RKO (cell line): ENCODE data around the gene RPP25.
A peak's percentile ranks its signal among the peaks of the same experiment; 100 is the strongest.
"Not testable (repeated sequence)": the region's sequence is repeated elsewhere in the genome, so short reads cannot be mapped to it uniquely, and the experiment has no call there.

ENCODE experiments used
- DNase-seq: peaks from one replicate; pipeline ENCODE4 v3.0.0-alpha.2; 2016; ENCODE audit warnings: low spot score

RPP25 gene

GRCh38 chr15:74962671-74963070, 6.1 kb upstream of the RPP25 start:
- DNase-seq, result no peak

GRCh38 chr15:74962219-74962618, 5.6 kb upstream of the RPP25 start:
- DNase-seq, result no peak

- no peak for DNase-seq
These were observed 5.0 kb upstream of the RPP25 start for GRCh38 chr15:74961616-74962015.

GRCh38 chr15:74960995-74961588, 4.5 kb upstream of the RPP25 start:
- DNase-seq, result no peak

GRCh38 chr15:74960286-74960685, 3.7 kb upstream of the RPP25 start:
- no peak for DNase-seq

- DNase-seq, result no peak
These were observed 3.0 kb upstream of the RPP25 start for GRCh38 chr15:74959586-74959939.

GRCh38 chr15:74958908-74959585, 2.5 kb upstream of the RPP25 start:
- no peak for DNase-seq

GRCh38 chr15:74958320-74958907, 1.8 kb upstream of the RPP25 start:
- DNase-seq, result no peak

GRCh38 chr15:74957476-74958035, 984 bp upstream of the RPP25 start:
- peak; percentile 57 for DNase-seq

GRCh38 chr15:74955796-74956647, 550 bp downstream of the RPP25 start:
- DNase-seq, result peak; percentile 88

- peak; percentile 42 for DNase-seq
These were observed 1.6 kb downstream of the RPP25 start for GRCh38 chr15:74955017-74955416.

GRCh38 chr15:74954515-74954914, 2.1 kb downstream of the RPP25 start:
- DNase-seq, result peak; percentile 81

- no peak for DNase-seq
These were observed 5.6 kb downstream of the RPP25 start for GRCh38 chr15:74951006-74951405.

- DNase-seq, result peak; percentile 67
These were observed 6.3 kb downstream of the RPP25 start for GRCh38 chr15:74950078-74950908.

- DNase-seq, result peak; percentile 95
These were observed 18.8 kb downstream of the RPP25 start, which contains the start of gene COX5A for GRCh38 chr15:74937590-74938371. COX5A (minus strand) TSS chr15:74938073; CDS start chr15:74938014, 59 bp downstream.

GRCh38 chr15:74937272-74937589, 19.3 kb downstream of the RPP25 start:
- DNase-seq, result peak; percentile 55

GRCh38 chr15:74935193-74935592, 21.4 kb downstream of the RPP25 start:
- DNase-seq, result not testable (repeated sequence)

GRCh38 chr15:74933573-74933972, 23.0 kb downstream of the RPP25 start:
- no peak for DNase-seq

GRCh38 chr15:74928771-74929198, 27.8 kb downstream of the RPP25 start:
- DNase-seq, result no peak

- no peak for DNase-seq
These were observed 32.0 kb downstream of the RPP25 start for GRCh38 chr15:74924525-74924924.

- no peak for DNase-seq
These were observed 36.1 kb downstream of the RPP25 start for GRCh38 chr15:74920456-74920855.
